Keratinocyte (primary cell): ENCODE results near the gene TTC38. TPM values are rescaled to one million over a fixed set of nuclear protein-coding genes. Genes with fewer than 3 reads are reported as not detected.

Experiments used
- DNase-seq: peaks from one replicate; pipeline ENCODE4 v3.0.0-alpha.2; 2011; ENCODE audit warnings: low read depth, missing footprints, low spot score
- FAIRE-seq: peaks from 2 replicates; lab custom pipeline; 2011; peaks lifted over from hg19 to GRCh38; lab: Jason Lieb, UNC
- H2AFZ ChIP-seq: 2 replicates; pipeline ENCODE4 v1.6.0; 2012; ENCODE audit warnings: low read length, control low read depth, inconsistent platforms; ENCODE audit not compliant: control insufficient read depth
- H3K27ac ChIP-seq: 2 replicates; pipeline ENCODE4 v1.5.1; 2011; ENCODE audit warnings: low read length; ENCODE audit not compliant: control insufficient read depth, insufficient read depth
- H3K27me3 ChIP-seq: 3 replicates; pipeline ENCODE4 v1.6.0; 2011; ENCODE audit warnings: low read length; ENCODE audit not compliant: control insufficient read depth, insufficient read depth; ENCODE audit errors: extremely low read depth
- H3K36me3 ChIP-seq, 2 experiments: 2 replicates in 1 of 2; 3 replicates in 1 of 2; pipeline ENCODE4 v1.5.1; 2011; ENCODE audit warnings: low read length in 2 of 2, mild to moderate bottlenecking in 1 of 2; ENCODE audit not compliant: control insufficient read depth in 2 of 2, insufficient read depth in 2 of 2; ENCODE audit errors: extremely low read depth in 1 of 2
- H3K4me1 ChIP-seq: 3 replicates; pipeline ENCODE4 v1.5.1; 2011; ENCODE audit warnings: low read length; ENCODE audit not compliant: control insufficient read depth, insufficient read depth; ENCODE audit errors: extremely low read depth
- H3K4me2 ChIP-seq: 3 replicates; pipeline ENCODE4 v1.6.0; 2011; ENCODE audit warnings: low read depth, low read length; ENCODE audit not compliant: control insufficient read depth, insufficient read depth; ENCODE audit errors: extremely low read depth
- H3K4me3 ChIP-seq, 3 experiments: fragments of 200-600 bp in 1 of 3; sonication (generic) in 1 of 3; 2 replicates in 2 of 3; 3 replicates in 1 of 3; pipeline ENCODE4 v1.5.1; 2011 to 2016; ENCODE audit warnings: low read length in 3 of 3, mild to moderate bottlenecking in 3 of 3, control low read depth in 2 of 3, inconsistent platforms in 1 of 3, low read depth in 1 of 3, mixed read lengths in 1 of 3, mixed run types in 1 of 3, moderate library complexity in 1 of 3; ENCODE audit not compliant: control insufficient read depth in 2 of 3, insufficient read depth in 2 of 3; ENCODE audit errors: extremely low read depth in 1 of 3
- H3K79me2 ChIP-seq: 2 replicates; pipeline ENCODE4 v1.6.0; 2012; ENCODE audit warnings: low read length; ENCODE audit not compliant: control insufficient read depth, insufficient read depth
- H3K9ac ChIP-seq: 3 replicates; pipeline ENCODE4 v1.6.0; 2011; ENCODE audit warnings: low read length; ENCODE audit not compliant: control insufficient read depth, insufficient read depth; ENCODE audit errors: extremely low read depth
- H3K9me1 ChIP-seq: 3 replicates; pipeline ENCODE4 v1.6.0; 2011; ENCODE audit warnings: low read length; ENCODE audit not compliant: control insufficient read depth, insufficient read depth; ENCODE audit errors: extremely low read depth
- H3K9me3 ChIP-seq: 2 replicates; pipeline ENCODE4 v1.5.1; 2012; ENCODE audit warnings: low read depth, low read length; ENCODE audit not compliant: control insufficient read depth
- H4K20me1 ChIP-seq: 3 replicates; pipeline ENCODE4 v1.6.0; 2011; ENCODE audit warnings: low read length; ENCODE audit not compliant: control insufficient read depth, insufficient read depth; ENCODE audit errors: extremely low read depth
- EZH2 ChIP-seq: IDR thresholded peaks from one replicate; pipeline ENCODE4 v1.6.1; 2012; ENCODE audit warnings: inconsistent platforms, mild to moderate bottlenecking, low read length, moderate library complexity
- dilution Hi-C: fragments of 300-500 bp; cut with MboI; formaldehyde crosslinking; loops from one replicate; pipeline ENCODE4 v1.7.0; 2020; ENCODE audit warnings: low sequenced_read_pairs; ENCODE audit not compliant: extremely low pct_ligation_motif_present
- polyA plus RNA-seq, 5 experiments: library from polyadenylated mRNA; depleted of rRNA in 3 of 5; stranded (reverse) in 3 of 5; stranded (forward) in 1 of 5; unstranded in 1 of 5; fragments of >200 nt; gene quantifications; 1 replicate in 1 of 5; 2 replicates in 3 of 5; 3 replicates in 1 of 5; pipeline versions ENCODE4 v1.2.1 to v1.2.3, GENCODE V29; 2011 to 2012; ENCODE audit warnings: missing spikeins in 2 of 5, low read depth in 1 of 5, low replicate concordance in 1 of 5
- TF ChIP-seq, protein P1 (sequence below), 3 experiments: IDR thresholded peaks in 1 of 3; conservative IDR thresholded peaks in 1 of 3; optimal IDR thresholded peaks in 1 of 3; 2 replicates in 2 of 3; 3 replicates in 1 of 3; pipeline versions ENCODE3 to v1.5.1; 2011; ENCODE audit warnings: low read length in 3 of 3, mild to moderate bottlenecking in 3 of 3, moderate library complexity in 2 of 3, control low read depth in 1 of 3, inconsistent platforms in 1 of 3; ENCODE audit not compliant: insufficient read depth in 2 of 3; ENCODE audit errors: extremely low read depth in 1 of 3

TTC38 gene
- polyA plus RNA-seq, 1 donor (not counting 4 experiments of a cell fraction or from before 2014, with no cell fraction given) = 11.4 TPM

DNA sequence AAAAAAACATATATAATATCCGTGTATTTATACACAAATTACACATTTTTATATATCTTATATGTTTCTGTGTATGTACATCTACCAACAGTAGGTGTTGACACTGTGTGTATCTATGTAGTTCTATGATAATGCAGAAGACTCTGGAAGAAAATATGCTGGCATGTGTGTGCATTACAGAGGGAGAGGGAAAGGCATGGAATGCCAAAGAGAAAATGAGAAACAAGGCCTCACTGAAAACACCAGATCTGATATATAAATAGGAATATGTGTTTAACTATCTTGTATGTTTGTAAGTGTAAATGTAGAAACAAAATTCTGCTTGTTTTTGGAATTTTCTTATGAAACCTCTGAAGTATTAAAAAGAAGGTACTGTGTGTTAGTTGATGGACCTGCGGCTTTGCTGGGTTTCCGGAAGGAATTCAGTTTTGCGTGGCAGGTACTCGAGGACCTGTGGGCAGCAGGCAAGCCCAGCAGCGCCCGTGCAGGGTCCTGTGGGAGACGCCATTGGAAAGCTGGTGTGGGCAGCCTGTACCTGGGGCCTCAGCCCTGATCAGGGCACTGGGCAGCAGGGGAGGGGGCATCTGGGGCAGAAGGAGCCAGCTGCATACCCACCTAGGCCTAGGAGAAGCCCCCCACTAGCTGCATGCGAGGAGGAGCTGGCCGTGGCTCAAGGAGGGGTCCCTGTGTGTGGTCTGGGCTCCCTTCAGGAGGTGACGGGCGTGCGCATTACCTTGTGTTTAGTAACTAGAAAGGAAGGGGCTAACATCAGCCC lies 60.1 kb downstream of the TTC38 start:
- H3K4me1 ChIP-seq = no peaks in the 10 kb centered on the region
- H3K27ac ChIP-seq = no peak overlapping the region
- no peaks in the 10 kb centered on the region for H3K27me3 ChIP-seq
- no peak overlapping the region for H3K4me2 ChIP-seq
- H3K9me3 ChIP-seq = no peaks in the 10 kb centered on the region
- no peak for TF ChIP-seq EZH2
- TF ChIP-seq, protein P1, sequence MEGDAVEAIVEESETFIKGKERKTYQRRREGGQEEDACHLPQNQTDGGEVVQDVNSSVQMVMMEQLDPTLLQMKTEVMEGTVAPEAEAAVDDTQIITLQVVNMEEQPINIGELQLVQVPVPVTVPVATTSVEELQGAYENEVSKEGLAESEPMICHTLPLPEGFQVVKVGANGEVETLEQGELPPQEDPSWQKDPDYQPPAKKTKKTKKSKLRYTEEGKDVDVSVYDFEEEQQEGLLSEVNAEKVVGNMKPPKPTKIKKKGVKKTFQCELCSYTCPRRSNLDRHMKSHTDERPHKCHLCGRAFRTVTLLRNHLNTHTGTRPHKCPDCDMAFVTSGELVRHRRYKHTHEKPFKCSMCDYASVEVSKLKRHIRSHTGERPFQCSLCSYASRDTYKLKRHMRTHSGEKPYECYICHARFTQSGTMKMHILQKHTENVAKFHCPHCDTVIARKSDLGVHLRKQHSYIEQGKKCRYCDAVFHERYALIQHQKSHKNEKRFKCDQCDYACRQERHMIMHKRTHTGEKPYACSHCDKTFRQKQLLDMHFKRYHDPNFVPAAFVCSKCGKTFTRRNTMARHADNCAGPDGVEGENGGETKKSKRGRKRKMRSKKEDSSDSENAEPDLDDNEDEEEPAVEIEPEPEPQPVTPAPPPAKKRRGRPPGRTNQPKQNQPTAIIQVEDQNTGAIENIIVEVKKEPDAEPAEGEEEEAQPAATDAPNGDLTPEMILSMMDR (optimal IDR thresholded peaks at IDR 0.05 in 1 of 3, IDR thresholded peaks at IDR 0.05 in 1 of 3, conservative IDR thresholded peaks at IDR 0.05 in 1 of 3; ENCODE audit: extremely low read depth in 1 of 3, insufficient read depth in 2 of 3, low read length in 3 of 3) = no peak
- no peak for FAIRE-seq
- peaks cover 4 to 36% of the 10 kb centered on the region in 2 experiments for H3K36me3 ChIP-seq
- no peak overlapping the region for H3K9ac ChIP-seq
- no peaks in the 10 kb centered on the region for H4K20me1 ChIP-seq
- dilution Hi-C loops = no loop called here
- no peaks in the 10 kb centered on the region for H3K79me2 ChIP-seq
- no peak overlapping the region for H3K4me3 ChIP-seq
- DNase-seq = no peak
- no peak overlapping the region for H2AFZ ChIP-seq
- no peaks in the 10 kb centered on the region for H3K9me1 ChIP-seq

DNA sequence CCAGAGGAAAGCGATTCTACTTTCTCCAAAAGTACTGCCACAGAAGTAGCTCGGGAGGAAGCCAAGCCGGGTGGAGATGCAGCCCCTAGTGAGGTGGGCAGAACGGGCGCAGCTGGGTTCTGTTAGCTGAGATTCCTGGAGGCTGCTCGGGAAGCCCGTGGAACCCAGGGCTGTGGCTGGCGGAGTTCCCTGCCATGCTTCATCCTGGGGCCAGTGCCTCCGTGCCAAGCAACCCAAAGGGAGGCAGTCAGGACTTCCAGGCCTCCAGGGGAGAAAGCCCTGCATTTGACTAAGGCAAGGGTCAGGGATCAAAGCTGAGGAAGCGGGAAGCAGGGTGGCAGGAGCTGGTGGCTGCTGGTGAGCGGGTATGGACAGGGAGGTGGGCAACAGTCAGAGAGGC lies 61.0 kb downstream of the TTC38 start:
- no peak for TF ChIP-seq EZH2
- TF ChIP-seq, protein P1 (optimal IDR thresholded peaks at IDR 0.05 in 1 of 3, IDR thresholded peaks at IDR 0.05 in 1 of 3, conservative IDR thresholded peaks at IDR 0.05 in 1 of 3; ENCODE audit: extremely low read depth in 1 of 3, insufficient read depth in 2 of 3, low read length in 3 of 3) = no peak
- Histone ChIP-seq H3K4me3 (no peak overlapping the region), H3K9ac (no peak overlapping the region), H3K9me3 (no peaks in the 10 kb centered on the region), H2AFZ (no peak overlapping the region), H3K9me1 (no peaks in the 10 kb centered on the region), H3K36me3 (peaks cover 4 to 36% of the 10 kb centered on the region in 2 experiments), H4K20me1 (no peaks in the 10 kb centered on the region), H3K79me2 (no peaks in the 10 kb centered on the region), H3K27me3 (no peaks in the 10 kb centered on the region), H3K4me1 (no peaks in the 10 kb centered on the region), H3K4me2 (no peak overlapping the region), H3K27ac (no peak overlapping the region)
- DNase-seq = no peak
- dilution Hi-C loops = no loop called here
- FAIRE-seq = no peak
